CD14-positive monocyte (primary cell): ENCODE results near the gene PRC1. TPM values are rescaled to one million over a fixed set of nuclear protein-coding genes. Genes with fewer than 3 reads are reported as not detected.

Experiments used
- DNase-seq, 3 donors: peaks; one replicate each; pipeline ENCODE4 v3.0.0-alpha.2; 2011 to 2022
- H2AFZ ChIP-seq: 2 replicates; pipeline ENCODE4 v1.6.0; 2012; ENCODE audit warnings: mild to moderate bottlenecking, low read depth, low read length, inconsistent platforms; ENCODE audit not compliant: insufficient read depth, poor library complexity, severe bottlenecking
- H3K27ac ChIP-seq, 2 donors: 1 replicate in 1 of 2; 2 replicates in 1 of 2; pipeline ENCODE4 v1.5.1; 2012 to 2013; ENCODE audit warnings: low read length in 2 of 2, control low read depth in 1 of 2, inconsistent platforms in 1 of 2, low read depth in 1 of 2, mild to moderate bottlenecking in 1 of 2
- H3K27me3 ChIP-seq, 2 donors: one replicate each; pipeline versions ENCODE4 v1.6.0 to v1.6.1; 2011 to 2013; ENCODE audit warnings: low read length in 2 of 2; ENCODE audit not compliant: control insufficient read depth in 2 of 2, insufficient read depth in 2 of 2
- H3K36me3 ChIP-seq, 2 donors: replicated peaks in 1 of 2; 1 replicate in 1 of 2; 2 replicates in 1 of 2; pipeline versions ENCODE4 v1.5.1 to v1.6.1; 2012 to 2013; ENCODE audit warnings: low read length in 2 of 2, control low read depth in 1 of 2, inconsistent platforms in 1 of 2, mild to moderate bottlenecking in 1 of 2; ENCODE audit not compliant: insufficient read depth in 2 of 2, control insufficient read depth in 1 of 2
- H3K4me1 ChIP-seq, 2 donors: 1 replicate in 1 of 2; 2 replicates in 1 of 2; pipeline versions ENCODE4 v1.5.1 to v1.6.1; 2012 to 2013; ENCODE audit warnings: low read length in 2 of 2, control low read depth in 1 of 2, inconsistent platforms in 1 of 2, mild to moderate bottlenecking in 1 of 2, moderate library complexity in 1 of 2; ENCODE audit not compliant: insufficient read depth in 2 of 2, control insufficient read depth in 1 of 2
- H3K4me2 ChIP-seq: replicated peaks from 2 replicates; pipeline ENCODE3; 2012; ENCODE audit warnings: low read length, moderate library complexity, mild to moderate bottlenecking; ENCODE audit not compliant: poor library complexity, severe bottlenecking; ENCODE audit errors: extremely low read depth
- H3K4me3 ChIP-seq, 3 experiments: fragments of 200-600 bp in 1 of 3; sonication (generic) in 1 of 3; replicated peaks in 1 of 3; 1 replicate in 2 of 3; 2 replicates in 1 of 3; pipeline ENCODE4 v1.5.1; 2011 to 2013; ENCODE audit warnings: low read length in 3 of 3, mild to moderate bottlenecking in 3 of 3, control low read depth in 2 of 3, low read depth in 2 of 3, inconsistent platforms in 1 of 3, moderate library complexity in 1 of 3
- H3K79me2 ChIP-seq: 2 replicates; pipeline ENCODE4 v1.6.0; 2012; ENCODE audit warnings: mild to moderate bottlenecking, control low read depth, inconsistent platforms, low read length, moderate library complexity; ENCODE audit not compliant: insufficient read depth
- H3K9ac ChIP-seq: 2 replicates; pipeline ENCODE4 v1.6.0; 2017; ENCODE audit warnings: low read length, mild to moderate bottlenecking; ENCODE audit not compliant: insufficient read depth, poor library complexity, severe bottlenecking
- H3K9me3 ChIP-seq, 2 donors: replicated peaks in 1 of 2; 1 replicate in 1 of 2; 2 replicates in 1 of 2; pipeline versions ENCODE4 v1.5.1 to v1.6.1; 2012 to 2013; ENCODE audit warnings: low read length in 2 of 2, control low read depth in 1 of 2; ENCODE audit not compliant: control insufficient read depth in 1 of 2, insufficient read depth in 1 of 2
- H4K20me1 ChIP-seq: 2 replicates; pipeline ENCODE4 v1.6.0; 2012; ENCODE audit warnings: mild to moderate bottlenecking, low read length, control low read depth, moderate library complexity; ENCODE audit not compliant: insufficient read depth
- H3K27ac Mint-ChIP-seq, 7 donors: one replicate each; pipeline ENCODE4 v1.8.0; 2020; ENCODE audit warnings: mild to moderate bottlenecking in 7 of 7, mixed read lengths in 7 of 7, moderate library complexity in 6 of 7, inconsistent platforms in 2 of 7
- H3K27me3 Mint-ChIP-seq, 3 donors: one replicate each; pipeline ENCODE4 v1.8.0; 2021 to 2022; ENCODE audit warnings: low read depth in 3 of 3, mild to moderate bottlenecking in 3 of 3, mixed read lengths in 3 of 3, moderate library complexity in 3 of 3, inconsistent platforms in 1 of 3
- H3K36me3 Mint-ChIP-seq, 2 donors: one replicate each; pipeline ENCODE4 v1.8.0; 2020; ENCODE audit warnings: mixed read lengths in 2 of 2, inconsistent platforms in 1 of 2, mild to moderate bottlenecking in 1 of 2
- H3K4me1 Mint-ChIP-seq: one replicate; pipeline ENCODE4 v1.8.0; 2020; ENCODE audit warnings: mild to moderate bottlenecking, mixed read lengths
- H3K4me3 Mint-ChIP-seq, 2 donors: one replicate each; pipeline ENCODE4 v1.8.0; 2020; ENCODE audit warnings: mild to moderate bottlenecking in 2 of 2, mixed read lengths in 2 of 2, moderate library complexity in 1 of 2
- H3K9me3 Mint-ChIP-seq, 7 donors: one replicate each; pipeline ENCODE4 v1.8.0; 2020 to 2022; ENCODE audit warnings: mixed read lengths in 7 of 7, mild to moderate bottlenecking in 6 of 7, moderate library complexity in 6 of 7, inconsistent platforms in 2 of 7
- CTCF ChIP-seq: fragments of 200-600 bp; IDR thresholded peaks from one replicate; pipeline ENCODE4 v1.8.0; 2022; ENCODE audit warnings: antibody characterized with exemption, mild to moderate bottlenecking
- WGBS: methylation state at CpG from one replicate; pipeline ENCODE4 v1.1.5; 2013; ENCODE audit warnings: missing lambda C conversion rate; ENCODE audit not compliant: insufficient coverage; 5-methylcytosine and 5-hydroxymethylcytosine counted together
- intact Hi-C, 2 donors: fragments of 100-400 bp; cut with micrococcal nuclease; formaldehyde crosslinking; loops; one replicate each; pipeline versions ENCODE4 v1.15.0 to v1.15.1; 2023
- polyA plus RNA-seq, 3 donors: library from polyadenylated mRNA; depleted of rRNA in 1 of 3; unstranded in 2 of 3; stranded (reverse) in 1 of 3; fragments of 300-500 nt in 2 of 3; fragments of >200 nt in 1 of 3; fragmentation: Illumina TruSeq in 2 of 3; gene quantifications; 1 replicate in 2 of 3; 2 replicates in 1 of 3; pipeline ENCODE4 v1.2.3, GENCODE V29; 2012 to 2021

PRC1 gene
- polyA plus RNA-seq, 3 donors: 1.6 to 6.9 (median 2.0) TPM

- TF ChIP-seq CTCF: no peak
- H3K4me1 Mint-ChIP-seq: peaks cover 49% of the 10 kb centered on the region
Measured at GRCh38 chr15:90931575-90931827, 62.8 kb downstream of the PRC1 start.

GRCh38 chr15:90930861-90931574, 63.3 kb downstream of the PRC1 start:
- peak overlapping the region; percentile 88 to 97 for H3K4me3 Mint-ChIP-seq
- peak overlapping the region; percentile 95 to 97 (median 97) for H3K27ac Mint-ChIP-seq
- peak overlapping the region; percentile 88 to 96 for H3K27ac ChIP-seq
- no peaks in the 10 kb centered on the region for H3K9me3 ChIP-seq
- peak overlapping the region; percentile 88 for H2AFZ ChIP-seq
- no peaks in the 10 kb centered on the region for H3K27me3 ChIP-seq
- peaks cover 45% of the 10 kb centered on the region for H3K4me1 Mint-ChIP-seq
- intact Hi-C loops: loop anchor here in 1 of 2 donors (2.0 to 5.0 kb wide), 2 partner anchors 14 to 34 kb away; no protein-coding TSS in a partner anchor
- TF ChIP-seq CTCF: no peak
- peaks cover under 1 to 1% of the 10 kb centered on the region in 2 donors for H3K36me3 Mint-ChIP-seq
- peak overlapping the region; percentile 98 for H3K4me2 ChIP-seq
- H4K20me1 ChIP-seq: no peaks in the 10 kb centered on the region
- H3K4me1 ChIP-seq: peaks cover 59 to 77% of the 10 kb centered on the region in 2 donors
- WGBS: 77% methylated on average over 14 of the region's 15 CpGs
- peak overlapping the region; percentile 76 for H3K9ac ChIP-seq
- DNase-seq: peak in 2 of 3 donors; percentile 14 to 50
- peaks cover 29% of the 10 kb centered on the region for H3K79me2 ChIP-seq
- no peaks in the 10 kb centered on the region for H3K9me3 Mint-ChIP-seq
- peaks cover 0 to under 1% (median 0%) of the 10 kb centered on the region in 3 donors for H3K27me3 Mint-ChIP-seq
- H3K36me3 ChIP-seq: no peaks in the 10 kb centered on the region
- peak overlapping the region in 1 of 3 experiments; percentile 81 for H3K4me3 ChIP-seq

More at GRCh38 chr15:90931575-90931827, 62.8 kb downstream of the PRC1 start:
- no peak for DNase-seq
- peak overlapping the region; percentile 88 to 97 for H3K4me3 Mint-ChIP-seq
- H3K9me3 ChIP-seq: no peaks in the 10 kb centered on the region
- peak overlapping the region; percentile 51 to 81 (median 63) for H3K4me3 ChIP-seq
- peak overlapping the region; percentile 98 for H3K4me2 ChIP-seq
- intact Hi-C loops: loop anchor here in 1 of 2 donors (2.0 to 5.0 kb wide), 2 partner anchors 15 to 34 kb away; no protein-coding TSS in a partner anchor
- no peaks in the 10 kb centered on the region for H3K36me3 ChIP-seq
- WGBS: 12% methylated on average over 6 of the region's 6 CpGs
- no peaks in the 10 kb centered on the region for H4K20me1 ChIP-seq
- peaks cover 33% of the 10 kb centered on the region for H3K79me2 ChIP-seq
- H3K27ac ChIP-seq: peak overlapping the region; percentile 81 to 96
- H3K27me3 ChIP-seq: no peaks in the 10 kb centered on the region
- H3K9ac ChIP-seq: peak overlapping the region; percentile 77
- H3K36me3 Mint-ChIP-seq: peaks cover 6% of the 10 kb centered on the region in 2 donors
- H3K4me1 ChIP-seq: peaks cover 63 to 82% of the 10 kb centered on the region in 2 donors
- H3K9me3 Mint-ChIP-seq: no peaks in the 10 kb centered on the region
- peak overlapping the region; percentile 92 to 97 (median 97) for H3K27ac Mint-ChIP-seq
- H2AFZ ChIP-seq: peak overlapping the region; percentile 88
- peaks cover 0 to 2% (median 0%) of the 10 kb centered on the region in 3 donors for H3K27me3 Mint-ChIP-seq
